Smooth muscle cell (in vitro differentiated cells): ENCODE data around the gene CTTN. TPM values are rescaled to one million over a fixed set of nuclear protein-coding genes. Genes with fewer than 3 reads are reported as not detected.

Source experiments
- DNase-seq: peaks from one replicate; lab custom pipeline; 2025; ENCODE audit not compliant: unreplicated experiment; lab: John Stamatoyannopoulos, UW
- H2AFZ ChIP-seq: fragments of 200-600 bp; sonication (generic); 2 replicates; pipeline ENCODE4 v1.6.0; 2016; ENCODE audit warnings: antibody characterized with exemption, low read depth, mild to moderate bottlenecking
- H3F3A ChIP-seq: fragments of 200-600 bp; sonication (generic); 2 replicates; pipeline ENCODE4 v1.6.0; 2017; ENCODE audit warnings: antibody characterized with exemption, low read depth
- H3K27ac ChIP-seq: fragments of 200-600 bp; sonication (generic); 2 replicates; pipeline ENCODE4 v1.5.1; 2016; ENCODE audit warnings: low read depth, mild to moderate bottlenecking
- H3K27me3 ChIP-seq: fragments of 200-600 bp; sonication (generic); 2 replicates; pipeline ENCODE4 v1.6.1; 2016; ENCODE audit warnings: low read depth, mild to moderate bottlenecking
- H3K36me3 ChIP-seq: fragments of 200-600 bp; sonication (generic); 2 replicates; pipeline ENCODE4 v1.5.1; 2016; ENCODE audit warnings: low read depth
- H3K4me1 ChIP-seq: fragments of 200-600 bp; sonication (generic); 2 replicates; pipeline ENCODE4 v1.5.1; 2016; ENCODE audit warnings: low read depth
- H3K4me2 ChIP-seq: fragments of 200-600 bp; sonication (generic); 2 replicates; pipeline ENCODE4 v1.6.0; 2016; ENCODE audit warnings: mild to moderate bottlenecking
- H3K4me3 ChIP-seq: fragments of 200-600 bp; sonication (generic); 2 replicates; pipeline ENCODE4 v1.5.1; 2016; ENCODE audit warnings: mild to moderate bottlenecking
- H3K79me2 ChIP-seq: fragments of 200-600 bp; sonication (generic); 2 replicates; pipeline ENCODE4 v1.6.0; 2016; ENCODE audit warnings: low read depth, mild to moderate bottlenecking
- H3K9ac ChIP-seq: fragments of 200-600 bp; sonication (generic); 2 replicates; pipeline ENCODE4 v1.6.0; 2016; ENCODE audit warnings: low read depth
- H3K9me3 ChIP-seq: fragments of 200-600 bp; sonication (generic); replicated peaks from 2 replicates; pipeline ENCODE4 v1.5.1; 2016; ENCODE audit warnings: low read depth
- H4K20me1 ChIP-seq: fragments of 200-600 bp; sonication (generic); 2 replicates; pipeline ENCODE4 v1.6.0; 2016; ENCODE audit warnings: low read depth
- WGBS: methylation state at CpG from one replicate; pipeline ENCODE4 v1.1.7; 2016; ENCODE audit warnings: low lambda C conversion rate; 5-methylcytosine and 5-hydroxymethylcytosine counted together
- polyA plus RNA-seq: library from polyadenylated mRNA; unstranded; fragments of >200 nt; fragmentation: Nextera tagmentation; extraction: Ambion mirVana; gene quantifications from 2 replicates; pipeline ENCODE4 v1.2.1, GENCODE V29; 2016
- total RNA-seq: library from RNA; depleted of rRNA; stranded (reverse); fragments of >200 nt; gene quantifications from 2 replicates; pipeline ENCODE4 v1.2.3, GENCODE V29; 2014
- TF ChIP-seq, protein P1 (sequence below): fragments of 200-600 bp; sonication (generic); IDR thresholded peaks from 2 replicates; pipeline ENCODE4 v1.5.1; 2017; ENCODE audit warnings: borderline replicate concordance, mild to moderate bottlenecking, antibody characterized with exemption; ENCODE audit not compliant: insufficient read depth, poor library complexity, severe bottlenecking

The CTTN gene
- total and polyA plus RNA-seq, 2 experiments from 2014 or later = 64.7 to 173 TPM

GRCh38 chr11:70354629-70355028, 43.7 kb upstream of the CTTN start:
- H3K79me2 ChIP-seq = no peaks in the 10 kb centered on the region
- DNase-seq = no peak
- no peak overlapping the region for H3K9ac ChIP-seq
- no peaks in the 10 kb centered on the region for H4K20me1 ChIP-seq
- H3K27me3 ChIP-seq = no peaks in the 10 kb centered on the region
- no peaks in the 10 kb centered on the region for H3K9me3 ChIP-seq
- TF ChIP-seq, protein P1, sequence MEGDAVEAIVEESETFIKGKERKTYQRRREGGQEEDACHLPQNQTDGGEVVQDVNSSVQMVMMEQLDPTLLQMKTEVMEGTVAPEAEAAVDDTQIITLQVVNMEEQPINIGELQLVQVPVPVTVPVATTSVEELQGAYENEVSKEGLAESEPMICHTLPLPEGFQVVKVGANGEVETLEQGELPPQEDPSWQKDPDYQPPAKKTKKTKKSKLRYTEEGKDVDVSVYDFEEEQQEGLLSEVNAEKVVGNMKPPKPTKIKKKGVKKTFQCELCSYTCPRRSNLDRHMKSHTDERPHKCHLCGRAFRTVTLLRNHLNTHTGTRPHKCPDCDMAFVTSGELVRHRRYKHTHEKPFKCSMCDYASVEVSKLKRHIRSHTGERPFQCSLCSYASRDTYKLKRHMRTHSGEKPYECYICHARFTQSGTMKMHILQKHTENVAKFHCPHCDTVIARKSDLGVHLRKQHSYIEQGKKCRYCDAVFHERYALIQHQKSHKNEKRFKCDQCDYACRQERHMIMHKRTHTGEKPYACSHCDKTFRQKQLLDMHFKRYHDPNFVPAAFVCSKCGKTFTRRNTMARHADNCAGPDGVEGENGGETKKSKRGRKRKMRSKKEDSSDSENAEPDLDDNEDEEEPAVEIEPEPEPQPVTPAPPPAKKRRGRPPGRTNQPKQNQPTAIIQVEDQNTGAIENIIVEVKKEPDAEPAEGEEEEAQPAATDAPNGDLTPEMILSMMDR = no peak
- peaks cover 21% of the 10 kb centered on the region for H3K36me3 ChIP-seq
- H3K4me2 ChIP-seq = no peak overlapping the region
- H3K27ac ChIP-seq = no peak overlapping the region
- H2AFZ ChIP-seq = no peak overlapping the region
- WGBS = 99% methylated on average over 2 of the region's 2 CpGs
- H3F3A ChIP-seq = no peaks in the 10 kb centered on the region
- no peaks in the 10 kb centered on the region for H3K4me1 ChIP-seq
- H3K4me3 ChIP-seq = no peak overlapping the region

- Histone ChIP-seq H3K36me3 (peaks cover 31% of the 10 kb centered on the region), H3K4me3 (no peak overlapping the region), H3F3A (no peaks in the 10 kb centered on the region), H3K79me2 (no peaks in the 10 kb centered on the region), H3K9ac (no peak overlapping the region), H3K4me1 (no peaks in the 10 kb centered on the region), H3K27me3 (no peaks in the 10 kb centered on the region), H3K9me3 (no peaks in the 10 kb centered on the region), H4K20me1 (peaks cover 4% of the 10 kb centered on the region), H3K4me2 (no peak overlapping the region), H3K27ac (no peak overlapping the region), H2AFZ (no peak overlapping the region)
- 95% methylated on average over 11 of the region's 11 CpGs for WGBS
- TF ChIP-seq, protein P1 = no peak
- no peak for DNase-seq
Observed at GRCh38 chr11:70358753-70359152, 39.6 kb upstream of the CTTN start.

- Histone ChIP-seq H3K79me2 (no peaks in the 10 kb centered on the region), H3K27ac (no peak overlapping the region), H4K20me1 (peaks cover 4% of the 10 kb centered on the region), H3K4me2 (no peak overlapping the region), H3K36me3 (peaks cover 31% of the 10 kb centered on the region), H3K9me3 (no peaks in the 10 kb centered on the region), H3K4me1 (no peaks in the 10 kb centered on the region), H3F3A (no peaks in the 10 kb centered on the region), H3K4me3 (no peak overlapping the region), H2AFZ (no peak overlapping the region), H3K9ac (no peak overlapping the region), H3K27me3 (no peaks in the 10 kb centered on the region)
- TF ChIP-seq, protein P1 = no peak
- 96% methylated on average over 8 of the region's 8 CpGs for WGBS
- no peak for DNase-seq
Observed at GRCh38 chr11:70359451-70360205, 38.7 kb upstream of the CTTN start.

- TF ChIP-seq, protein P1 = no peak
- Histone ChIP-seq H3K4me2 (no peak overlapping the region), H3K9me3 (no peaks in the 10 kb centered on the region), H3K9ac (no peak overlapping the region), H3K79me2 (no peaks in the 10 kb centered on the region), H3K27me3 (no peaks in the 10 kb centered on the region), H2AFZ (no peak overlapping the region), H3K36me3 (peaks cover 31% of the 10 kb centered on the region), H3F3A (no peaks in the 10 kb centered on the region), H4K20me1 (peaks cover 4% of the 10 kb centered on the region), H3K4me3 (no peak overlapping the region), H3K27ac (no peak overlapping the region), H3K4me1 (no peaks in the 10 kb centered on the region)
- 97% methylated on average over 6 of the region's 6 CpGs for WGBS
- DNase-seq = no peak
Observed at GRCh38 chr11:70360211-70360610, 38.1 kb upstream of the CTTN start.
